ENCODE data around the gene RPL18.

Gene RPL18

GRCh38 chr19:48613024-48613851 lies 5.7 kb downstream of the RPL18 start:
- ATAC-seq = no peak

- no peak for ATAC-seq
Measured at GRCh38 chr19:48611872-48612271, 7.1 kb downstream of the RPL18 start.

- ATAC-seq = no peak
Measured at GRCh38 chr19:48609571-48610108, 9.3 kb downstream of the RPL18 start.

- ATAC-seq = peak; percentile 62 to 72
Measured at GRCh38 chr19:48608798-48609263, 10.1 kb downstream of the RPL18 start.

GRCh38 chr19:48607359-48607755 lies 11.6 kb downstream of the RPL18 start:
- no peak for ATAC-seq

- ATAC-seq = no peak
Measured at GRCh38 chr19:48606463-48607358, 12.3 kb downstream of the RPL18 start, which contains the start of gene SPACA4. SPACA4 (plus strand) TSS chr19:48606742; CDS start chr19:48606979, 237 bp downstream.

- no peak for ATAC-seq
Measured at GRCh38 chr19:48603850-48604249, 15.1 kb downstream of the RPL18 start.

- no peak for ATAC-seq
Measured at GRCh38 chr19:48603449-48603848, 15.5 kb downstream of the RPL18 start.

- no peak for ATAC-seq
Measured at GRCh38 chr19:48603001-48603400, 16.0 kb downstream of the RPL18 start.

GRCh38 chr19:48600679-48601417 lies 18.1 kb downstream of the RPL18 start:
- no peak for ATAC-seq

- no peak for ATAC-seq
Measured at GRCh38 chr19:48598996-48599700, 19.8 kb downstream of the RPL18 start.

- ATAC-seq = peak; percentile 48 to 88
Measured at GRCh38 chr19:48596679-48597465, 22.1 kb downstream of the RPL18 start.

- no peak for ATAC-seq
Measured at GRCh38 chr19:48596237-48596636, 22.7 kb downstream of the RPL18 start.

- no peak for ATAC-seq
Measured at GRCh38 chr19:48595833-48596232, 23.1 kb downstream of the RPL18 start.

GRCh38 chr19:48595171-48595570 lies 23.8 kb downstream of the RPL18 start:
- no peak for ATAC-seq

GRCh38 chr19:48591021-48591420 lies 28.0 kb downstream of the RPL18 start:
- no peak for ATAC-seq

- peak; percentile 86 for ATAC-seq
Measured at GRCh38 chr19:48588670-48589401, 30.1 kb downstream of the RPL18 start.

GRCh38 chr19:48587387-48587786 lies 31.6 kb downstream of the RPL18 start:
- ATAC-seq = no peak

GRCh38 chr19:48582168-48582567 lies 36.8 kb downstream of the RPL18 start:
- ATAC-seq = no peak

GRCh38 chr19:48578891-48579290 lies 40.1 kb downstream of the RPL18 start:
- ATAC-seq = no peak
